Measurements from ENCODE around the gene GRIN2A. TPM values are rescaled to one million over a fixed set of nuclear protein-coding genes. Genes with fewer than 3 reads are reported as not detected.

The GRIN2A gene
- total RNA-seq, 4 donors from 2014 or later = 0.19 to 0.56 (median 0.35) TPM

DNA sequence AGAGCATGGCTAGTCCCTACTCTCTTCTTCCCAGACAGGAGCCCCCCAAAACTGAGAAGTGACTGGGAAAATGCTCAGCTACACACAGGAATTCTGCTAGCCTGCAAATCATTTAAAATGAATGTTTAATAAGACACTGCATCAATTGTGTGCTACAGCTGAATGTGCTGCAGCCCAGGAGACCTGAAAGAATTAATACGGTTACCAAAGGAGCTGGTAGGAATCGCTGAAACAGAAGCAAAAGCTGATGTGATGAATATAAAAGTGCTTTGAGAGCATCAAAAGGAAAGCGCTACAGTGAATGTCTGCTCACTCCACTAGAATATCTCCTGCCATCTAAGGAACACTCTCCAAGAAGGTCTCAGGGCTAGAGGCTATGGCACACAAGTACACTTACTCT, 3.7 kb downstream of the GRIN2A start:
- Histone ChIP-seq H3K36me3 (no peaks in the 10 kb centered on the region), H3K4me3 (no peak overlapping the region), H3K27ac (no peak overlapping the region), H3K27me3 (peaks cover 7 to 54% (median 13%) of the 10 kb centered on the region in 4 donors), H3K4me1 (peaks cover 26 to 36% (median 28%) of the 10 kb centered on the region in 3 donors), H3K9me3 (no peaks in the 10 kb centered on the region)
- TF ChIP-seq, protein P1, sequence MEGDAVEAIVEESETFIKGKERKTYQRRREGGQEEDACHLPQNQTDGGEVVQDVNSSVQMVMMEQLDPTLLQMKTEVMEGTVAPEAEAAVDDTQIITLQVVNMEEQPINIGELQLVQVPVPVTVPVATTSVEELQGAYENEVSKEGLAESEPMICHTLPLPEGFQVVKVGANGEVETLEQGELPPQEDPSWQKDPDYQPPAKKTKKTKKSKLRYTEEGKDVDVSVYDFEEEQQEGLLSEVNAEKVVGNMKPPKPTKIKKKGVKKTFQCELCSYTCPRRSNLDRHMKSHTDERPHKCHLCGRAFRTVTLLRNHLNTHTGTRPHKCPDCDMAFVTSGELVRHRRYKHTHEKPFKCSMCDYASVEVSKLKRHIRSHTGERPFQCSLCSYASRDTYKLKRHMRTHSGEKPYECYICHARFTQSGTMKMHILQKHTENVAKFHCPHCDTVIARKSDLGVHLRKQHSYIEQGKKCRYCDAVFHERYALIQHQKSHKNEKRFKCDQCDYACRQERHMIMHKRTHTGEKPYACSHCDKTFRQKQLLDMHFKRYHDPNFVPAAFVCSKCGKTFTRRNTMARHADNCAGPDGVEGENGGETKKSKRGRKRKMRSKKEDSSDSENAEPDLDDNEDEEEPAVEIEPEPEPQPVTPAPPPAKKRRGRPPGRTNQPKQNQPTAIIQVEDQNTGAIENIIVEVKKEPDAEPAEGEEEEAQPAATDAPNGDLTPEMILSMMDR (IDR thresholded peaks at IDR 0.05) = no peak
- no peak for TF ChIP-seq POLR2A (IDR thresholded peaks at IDR 0.05)
- WGBS, 2 donors = 73 to 83% methylated on average over 3 of the region's 3 CpGs
- intact Hi-C loops (cut with DNase I) = loop anchor here (10.0 kb wide), 1 partner anchor 1024 kb away; no protein-coding TSS in a partner anchor
- no peak for DNase-seq

DNA sequence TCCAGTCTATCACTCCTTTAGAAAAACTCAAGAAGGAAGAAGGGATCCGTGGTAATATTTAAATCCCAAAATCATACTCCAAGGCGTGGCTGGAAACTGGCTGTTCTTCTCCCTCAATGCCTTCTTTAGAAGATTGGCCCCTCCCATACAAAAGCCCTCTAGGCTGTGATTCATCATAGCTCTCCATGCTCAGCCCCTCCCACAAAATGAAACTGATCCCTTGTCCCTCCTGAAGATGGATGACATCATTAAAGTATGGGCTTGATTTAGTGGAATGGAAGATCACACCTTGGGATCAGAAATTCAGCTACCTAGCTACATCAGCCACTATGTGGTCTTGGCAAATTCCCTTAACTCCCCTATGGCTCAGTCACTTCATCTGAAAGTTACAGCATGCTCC, 4.1 kb downstream of the GRIN2A start:
- no peaks in the 10 kb centered on the region for H3K36me3 ChIP-seq
- WGBS, 2 donors = 23 to 61% methylated on average over 2 of the region's 2 CpGs
- H3K4me1 ChIP-seq = peaks cover 26 to 32% (median 26%) of the 10 kb centered on the region in 3 donors
- H3K4me3 ChIP-seq = no peak overlapping the region
- DNase-seq = no peak
- intact Hi-C loops (cut with DNase I) = loop anchor here (10.0 kb wide), 1 partner anchor 1023 kb away; no protein-coding TSS in a partner anchor
- H3K27ac ChIP-seq = no peak overlapping the region
- no peak for TF ChIP-seq POLR2A (IDR thresholded peaks at IDR 0.05)
- TF ChIP-seq, protein P1 (IDR thresholded peaks at IDR 0.05) = no peak
- no peaks in the 10 kb centered on the region for H3K9me3 ChIP-seq
- H3K27me3 ChIP-seq = peaks cover 4 to 49% (median 13%) of the 10 kb centered on the region in 4 donors

DNA sequence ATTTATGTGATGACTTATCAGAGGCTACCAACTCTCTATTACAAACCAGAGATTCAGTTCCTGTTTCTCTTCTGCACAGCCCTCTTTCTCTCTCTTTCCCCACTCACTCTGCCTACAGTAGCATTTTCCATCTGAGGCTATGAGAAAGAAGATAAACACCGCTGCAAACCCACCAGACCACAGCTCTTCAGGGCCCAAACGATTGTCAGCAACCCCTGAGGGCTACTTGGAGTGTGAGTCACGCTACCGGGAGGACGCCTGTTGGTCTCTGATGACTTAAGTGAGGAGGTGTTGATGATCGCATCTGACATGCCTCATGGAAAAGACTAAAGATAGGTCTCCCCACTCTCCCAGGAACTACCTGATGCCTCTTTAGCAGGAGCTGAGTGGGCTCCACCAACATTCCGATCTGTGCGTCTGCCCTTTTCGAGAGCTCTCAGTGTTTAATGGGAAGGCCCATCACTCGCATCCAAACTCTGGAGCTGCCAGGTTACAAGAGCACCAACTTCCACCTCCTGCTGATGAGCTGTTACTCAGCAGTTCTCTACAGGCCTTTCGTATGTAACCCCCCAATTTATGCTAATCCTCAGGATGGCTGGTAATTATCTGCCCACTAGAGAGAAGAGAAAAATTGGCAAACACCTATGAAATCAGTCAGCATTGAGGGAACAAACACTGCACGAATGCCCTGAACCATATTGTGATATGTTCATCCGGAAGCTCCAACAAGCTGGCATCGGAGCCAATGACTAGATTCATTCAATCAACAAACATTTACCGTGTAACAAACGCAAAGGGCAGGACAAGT, 9.2 kb downstream of the GRIN2A start:
- Histone ChIP-seq H3K9me3 (no peaks in the 10 kb centered on the region), H3K27me3 (peaks cover 0 to 5% (median 0%) of the 10 kb centered on the region in 4 donors), H3K4me1 (peaks cover 0 to 6% (median 0%) of the 10 kb centered on the region in 3 donors), H3K4me3 (no peak overlapping the region), H3K27ac (no peak overlapping the region), H3K36me3 (no peaks in the 10 kb centered on the region)
- intact Hi-C loops (cut with DNase I) = loop anchor here (10.0 kb wide), 1 partner anchor 1018 kb away; no protein-coding TSS in a partner anchor
- TF ChIP-seq POLR2A (IDR thresholded peaks at IDR 0.05) = no peak
- TF ChIP-seq, protein P1 (IDR thresholded peaks at IDR 0.05) = no peak
- 70 to 77% methylated on average over 5 to 16 of the region's 16 CpGs for WGBS, 2 donors
- no peak for DNase-seq

DNA sequence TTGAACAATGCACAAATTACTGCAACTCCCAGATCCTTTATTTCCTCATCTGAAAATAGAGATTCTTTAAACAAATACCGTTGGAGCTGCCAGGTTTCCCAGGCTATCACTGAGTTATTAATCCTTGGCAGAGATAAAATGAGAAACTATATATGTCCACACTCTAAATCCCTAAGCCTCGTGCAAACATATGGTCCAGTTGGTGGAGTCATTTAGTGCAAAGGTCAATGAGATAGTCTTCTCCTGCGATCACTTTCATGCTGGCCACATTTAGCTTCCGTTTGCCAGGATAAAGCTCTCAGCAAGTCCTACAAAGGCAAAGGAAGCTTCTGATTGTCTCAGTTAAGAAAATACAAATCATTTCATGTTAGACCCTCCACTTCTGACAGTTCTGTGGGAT, 11.0 kb downstream of the GRIN2A start:
- 28 to 37% methylated on average over 4 of the region's 4 CpGs for WGBS, 2 donors
- H3K9me3 ChIP-seq = no peaks in the 10 kb centered on the region

More for the DNA sequence above, 11.0 kb downstream of the GRIN2A start:
- Histone ChIP-seq H3K27me3 (no peaks in the 10 kb centered on the region), H3K4me3 (no peak overlapping the region), H3K27ac (no peak overlapping the region), H3K4me1 (no peaks in the 10 kb centered on the region), H3K36me3 (no peaks in the 10 kb centered on the region)
- no peak for TF ChIP-seq POLR2A (IDR thresholded peaks at IDR 0.05)
- TF ChIP-seq, protein P1 (IDR thresholded peaks at IDR 0.05) = no peak
- intact Hi-C loops (cut with DNase I) = loop anchor here (10.0 kb wide), 1 partner anchor 1016 kb away; no protein-coding TSS in a partner anchor
- DNase-seq = no peak
